Cardiac fibroblast (primary cell): ENCODE data around the gene SEPTIN2.
A peak's percentile ranks its signal among the peaks of the same experiment; 100 is the strongest.
"Not testable (repeated sequence)": the region's sequence is repeated elsewhere in the genome, so short reads cannot be mapped to it uniquely, and the experiment has no call there.

Experiments used
- DNase-seq, 2 donors: peaks; one replicate each; pipeline versions ENCODE4 v3.0.0 to v3.0.0-alpha.2; 2010; ENCODE audit warnings: low read depth in 2 of 2
- H3K4me3 ChIP-seq, 2 donors: replicated peaks in 1 of 2; 1 replicate in 1 of 2; 2 replicates in 1 of 2; pipeline ENCODE4 v1.5.1; 2011; ENCODE audit warnings: low read depth in 2 of 2, low read length in 2 of 2, mild to moderate bottlenecking in 2 of 2, moderate library complexity in 1 of 2
- CTCF ChIP-seq: IDR thresholded peaks from one replicate; pipeline ENCODE4 v1.5.1; 2011; ENCODE audit warnings: low read depth, mild to moderate bottlenecking, low read length, inconsistent platforms

Gene SEPTIN2

GRCh38 chr2:241313543-241314095 is 2.1 kb upstream of the SEPTIN2 start:
- TF ChIP-seq CTCF, result no peak
- DNase-seq, result no peak
- H3K4me3 ChIP-seq, result peak overlapping the region in 1 of 2 donors; percentile 90

DNA sequence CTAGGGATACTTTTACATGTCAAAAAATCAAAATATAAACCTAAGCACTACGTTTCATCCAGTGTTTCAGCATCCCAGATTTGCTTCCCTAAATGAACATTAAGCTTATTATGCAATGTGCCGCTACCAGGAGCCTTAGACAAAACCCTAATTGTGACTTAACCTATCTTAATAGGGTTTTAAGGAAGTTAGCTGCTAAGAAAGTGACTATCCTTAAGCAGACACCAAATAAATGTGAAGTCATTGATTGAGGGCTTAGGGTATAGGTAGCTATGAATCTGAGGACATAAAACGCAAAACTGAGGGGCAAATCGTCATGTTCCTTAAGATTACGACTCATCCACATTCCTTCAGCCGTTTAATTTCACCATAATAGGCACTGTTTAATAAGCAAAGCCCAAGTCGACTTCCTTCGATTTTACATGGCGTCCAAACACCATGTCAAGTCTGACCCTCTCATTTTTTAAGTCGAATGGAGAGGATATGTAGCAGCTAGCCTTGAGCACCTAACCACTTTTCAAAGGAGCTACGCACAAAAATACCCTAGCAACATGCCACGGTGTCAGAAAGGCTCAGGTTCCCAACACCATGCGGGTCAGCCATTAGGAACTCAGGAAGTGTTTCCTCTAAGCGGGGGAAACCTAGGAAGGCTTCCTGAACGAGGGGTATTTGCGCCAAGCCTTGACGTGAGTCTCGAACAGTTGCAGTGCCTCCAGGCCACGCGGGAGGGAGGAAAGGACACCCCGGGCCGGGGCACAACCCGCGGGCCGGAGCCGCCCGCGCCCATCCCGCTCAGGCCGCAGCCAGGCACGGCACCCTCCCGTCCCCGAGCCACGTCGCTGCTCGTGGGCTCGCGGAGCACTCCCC is 1.3 kb upstream of the SEPTIN2 start:
- DNase-seq, result peak; percentile 52 to 71
- no peak for TF ChIP-seq CTCF
- H3K4me3 ChIP-seq, result peak overlapping the region; percentile 90 to 91

DNA sequence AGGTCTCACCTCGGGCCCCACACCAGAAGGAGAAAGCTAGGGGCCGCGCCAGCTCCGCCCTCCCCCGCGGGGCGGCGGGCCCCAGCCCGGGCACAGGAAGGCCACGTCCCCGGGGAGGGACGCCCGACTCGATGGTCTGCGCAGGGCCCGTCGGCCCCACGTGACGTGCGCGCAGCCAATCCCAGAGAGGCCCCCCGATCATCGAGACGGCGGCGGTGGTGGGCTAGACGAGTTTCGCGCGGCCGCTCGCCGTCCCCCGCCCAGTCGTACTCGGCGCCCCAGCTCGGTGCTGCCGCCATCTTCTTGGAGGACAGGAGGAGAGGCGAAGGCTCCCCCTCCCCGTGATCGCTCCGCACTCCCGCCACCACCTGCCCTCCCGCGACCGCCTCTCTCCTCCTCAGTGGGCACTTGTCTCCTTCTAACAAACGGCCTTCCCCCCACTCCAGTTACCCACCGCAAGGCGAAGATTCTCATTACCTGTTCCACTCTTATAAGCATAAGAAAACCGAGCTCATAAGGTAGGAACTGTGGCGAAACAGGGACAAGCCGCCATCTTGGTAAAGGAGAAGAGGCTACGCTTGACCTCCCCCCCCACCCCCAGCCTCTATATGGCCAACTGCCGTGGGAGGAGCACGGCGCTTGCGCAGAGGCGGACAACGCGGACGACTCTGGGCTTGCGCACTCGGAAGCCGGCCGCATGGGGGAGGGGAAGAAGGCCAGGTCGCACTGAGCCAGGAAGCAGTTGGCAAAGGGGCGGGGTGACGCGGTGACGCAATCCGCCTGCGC is 439 bp upstream of the SEPTIN2 start, which contains the start of gene HDLBP:
Gene HDLBP, minus strand, starts transcription at position 580 of the 786 bp plus-strand sequence. CDS start 48,803 bp downstream, outside the sequence.
- H3K4me3 ChIP-seq, result peak within 1 kb of the TSS; percentile 91 to 94
- DNase-seq, result peak; percentile 99 to 100
- no peak for TF ChIP-seq CTCF

DNA sequence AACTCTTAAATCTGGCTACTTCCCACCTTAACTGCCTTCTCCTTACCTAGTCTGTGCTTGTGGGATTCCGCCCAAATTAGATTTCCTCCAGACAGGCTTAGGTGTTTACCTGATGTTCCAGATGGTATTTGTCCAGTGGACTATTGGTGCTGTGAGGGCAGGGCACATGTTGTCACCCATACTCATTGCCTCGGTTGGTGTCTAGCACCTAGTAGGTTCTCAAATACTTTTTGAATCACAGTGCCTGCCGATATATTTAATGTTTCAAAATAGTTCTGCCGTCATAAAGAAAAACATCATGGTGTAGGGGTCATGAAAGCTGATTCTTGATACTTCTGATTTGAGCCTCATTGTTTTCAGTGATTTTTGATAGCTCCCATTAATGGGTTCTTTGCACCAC is 1.1 kb downstream of the SEPTIN2 start:
- no peak for DNase-seq
- no peak for TF ChIP-seq CTCF
- peak overlapping the region; percentile 82 to 94 for H3K4me3 ChIP-seq

DNA sequence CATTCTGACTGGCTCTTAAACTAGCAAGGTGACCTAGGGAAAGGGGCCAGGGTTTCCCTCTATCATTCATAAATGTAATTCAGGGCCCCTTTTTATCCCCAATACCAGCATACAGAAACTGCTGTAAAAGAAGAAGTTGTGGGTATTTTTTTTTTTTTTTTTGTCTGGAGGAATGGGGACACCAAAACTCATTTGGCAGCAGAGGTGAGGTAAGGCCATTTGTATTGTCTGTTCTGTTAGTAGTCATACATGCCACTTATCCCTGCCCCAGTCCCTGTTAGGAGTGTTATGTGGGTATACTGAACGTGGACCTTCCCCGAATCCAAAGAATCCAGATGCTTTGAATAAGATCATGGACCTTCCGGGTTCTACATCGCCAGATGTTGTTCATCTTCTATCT is 1.7 kb downstream of the SEPTIN2 start:
- TF ChIP-seq CTCF, result no peak
- no peak for DNase-seq
- peak overlapping the region; percentile 82 to 94 for H3K4me3 ChIP-seq

- not testable (repeated sequence) for H3K4me3 ChIP-seq
These were observed 3.1 kb downstream of the SEPTIN2 start for GRCh38 chr2:241318830-241319229.

GRCh38 chr2:241320394-241320793 is 4.7 kb downstream of the SEPTIN2 start:
- H3K4me3 ChIP-seq, result no peak overlapping the region
- TF ChIP-seq CTCF, result no peak
- no peak for DNase-seq

More at GRCh38 chr2:241318830-241319229, 3.1 kb downstream of the SEPTIN2 start:
- DNase-seq, result not testable (repeated sequence)
